ENCODE results near the gene USP5. TPM values are rescaled to one million over a fixed set of nuclear protein-coding genes. Genes with fewer than 3 reads are reported as not detected.

The USP5 gene
- total RNA-seq, 1 donor from 2014 or later, result 110 TPM

DNA sequence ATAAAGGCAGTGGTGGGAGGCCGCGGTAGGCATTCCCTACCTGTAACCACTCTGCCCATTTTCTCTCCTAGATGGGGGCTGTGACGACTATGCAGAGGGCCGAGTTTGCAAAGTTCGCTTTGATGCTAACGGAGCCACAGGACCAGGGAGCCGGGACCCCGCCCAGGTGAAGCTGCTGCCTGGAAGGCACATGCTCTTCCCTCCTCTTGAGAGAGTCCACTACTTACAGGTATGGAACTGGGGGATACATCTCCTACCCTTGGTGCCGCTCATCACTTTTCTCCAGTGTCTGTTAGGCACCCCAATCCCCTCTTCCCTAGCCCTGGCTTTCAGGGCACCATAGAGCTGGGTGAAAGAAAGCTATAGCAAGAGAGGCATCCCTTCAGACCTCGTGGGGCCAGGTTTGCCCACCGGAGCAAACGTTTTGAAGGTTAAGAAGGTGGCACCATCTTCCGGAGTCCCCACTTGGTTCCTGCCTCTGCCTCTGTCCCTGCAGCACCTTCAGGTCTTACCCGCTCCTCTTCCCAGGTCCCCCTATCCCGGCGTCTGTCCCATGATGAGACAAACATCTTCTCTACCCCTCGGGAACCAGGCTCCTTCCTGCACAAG lies 25.7 kb upstream of the USP5 start:
- ChIA-PET POLR2A (no interaction called here), CTCF (interaction anchor here (1.0 to 2.7 kb wide), 3 partner anchors 11 to 73 kb away, joined by 3 to 15 read pairs (median 4); partner anchors contain the start of gene MLF2)
- intact Hi-C loops (cut with micrococcal nuclease), result loop anchor here (5.0 kb wide), 1 partner anchor 139 kb away; the partner anchor contains the start of gene ZNF384
- H3K4me1 Mint-ChIP-seq, result peaks cover 27% of the 10 kb centered on the region
- no peaks in the 10 kb centered on the region for H3K9me3 Mint-ChIP-seq
- ATAC-seq (ENCODE audit: low read depth), result no peak
- H3K4me3 Mint-ChIP-seq, result no peak overlapping the region
- peaks cover 73% of the 10 kb centered on the region for H3K27me3 Mint-ChIP-seq
- TF ChIP-seq, protein P1, sequence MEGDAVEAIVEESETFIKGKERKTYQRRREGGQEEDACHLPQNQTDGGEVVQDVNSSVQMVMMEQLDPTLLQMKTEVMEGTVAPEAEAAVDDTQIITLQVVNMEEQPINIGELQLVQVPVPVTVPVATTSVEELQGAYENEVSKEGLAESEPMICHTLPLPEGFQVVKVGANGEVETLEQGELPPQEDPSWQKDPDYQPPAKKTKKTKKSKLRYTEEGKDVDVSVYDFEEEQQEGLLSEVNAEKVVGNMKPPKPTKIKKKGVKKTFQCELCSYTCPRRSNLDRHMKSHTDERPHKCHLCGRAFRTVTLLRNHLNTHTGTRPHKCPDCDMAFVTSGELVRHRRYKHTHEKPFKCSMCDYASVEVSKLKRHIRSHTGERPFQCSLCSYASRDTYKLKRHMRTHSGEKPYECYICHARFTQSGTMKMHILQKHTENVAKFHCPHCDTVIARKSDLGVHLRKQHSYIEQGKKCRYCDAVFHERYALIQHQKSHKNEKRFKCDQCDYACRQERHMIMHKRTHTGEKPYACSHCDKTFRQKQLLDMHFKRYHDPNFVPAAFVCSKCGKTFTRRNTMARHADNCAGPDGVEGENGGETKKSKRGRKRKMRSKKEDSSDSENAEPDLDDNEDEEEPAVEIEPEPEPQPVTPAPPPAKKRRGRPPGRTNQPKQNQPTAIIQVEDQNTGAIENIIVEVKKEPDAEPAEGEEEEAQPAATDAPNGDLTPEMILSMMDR (IDR thresholded peaks at IDR 0.05), result no peak
- no peaks in the 10 kb centered on the region for H3K36me3 Mint-ChIP-seq (ENCODE audit: low read depth)
- H3K27ac Mint-ChIP-seq, result no peak overlapping the region
- no peak for DNase-seq

DNA sequence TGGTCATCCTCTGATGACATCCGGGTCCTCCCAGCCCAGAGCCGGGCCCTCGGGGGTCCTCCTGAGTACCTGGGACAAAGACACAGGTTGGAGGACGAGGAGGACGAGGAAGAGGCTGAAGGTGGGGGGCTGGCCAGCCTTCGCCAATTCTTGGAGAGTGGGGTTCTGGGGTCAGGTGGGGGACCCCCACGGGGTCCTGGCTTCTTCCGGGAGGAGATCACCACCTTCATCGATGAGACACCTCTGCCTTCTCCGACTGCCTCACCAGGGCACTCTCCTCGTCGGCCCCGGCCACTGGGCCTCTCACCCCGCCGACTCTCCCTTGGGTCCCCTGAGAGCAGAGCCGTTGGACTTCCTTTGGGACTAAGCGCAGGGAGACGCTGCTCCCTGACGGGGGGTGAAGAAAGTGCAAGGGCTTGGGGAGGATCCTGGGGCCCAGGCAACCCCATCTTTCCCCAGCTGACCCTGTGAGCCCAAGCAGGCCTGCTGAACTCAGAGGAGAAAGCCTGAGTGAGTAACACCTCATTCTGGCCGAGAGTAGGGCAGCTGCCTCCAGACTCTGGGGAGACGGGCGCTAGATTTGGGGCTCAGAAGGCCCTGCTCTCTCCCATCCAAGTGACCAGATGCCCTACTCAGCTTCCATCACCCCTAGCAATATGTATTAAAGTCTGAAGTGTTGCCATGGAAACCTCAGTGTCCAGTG lies 25.1 kb upstream of the USP5 start:
- POLR2A ChIA-PET, result no interaction called here
- Mint-ChIP-seq H3K9me3 (no peaks in the 10 kb centered on the region), H3K27me3 (peaks cover 74% of the 10 kb centered on the region), H3K36me3 (ENCODE audit: low read depth) (no peaks in the 10 kb centered on the region), H3K4me1 (peaks cover 22% of the 10 kb centered on the region), H3K4me3 (peak overlapping the region; percentile 59), H3K27ac (no peak overlapping the region)
- TF ChIP-seq, protein P1 (IDR thresholded peaks at IDR 0.05), result no peak
- DNase-seq, result no peak
- CTCF ChIA-PET, result interaction anchor here (1.2 to 1.5 kb wide), 2 partner anchors 10 to 73 kb away, joined by 3 to 5 read pairs; partner anchors contain the start of gene MLF2
- no peak for ATAC-seq (ENCODE audit: low read depth)
- intact Hi-C loops (cut with micrococcal nuclease), result loop anchor here (5.0 kb wide), 1 partner anchor 140 kb away; the partner anchor contains the start of gene ZNF384

DNA sequence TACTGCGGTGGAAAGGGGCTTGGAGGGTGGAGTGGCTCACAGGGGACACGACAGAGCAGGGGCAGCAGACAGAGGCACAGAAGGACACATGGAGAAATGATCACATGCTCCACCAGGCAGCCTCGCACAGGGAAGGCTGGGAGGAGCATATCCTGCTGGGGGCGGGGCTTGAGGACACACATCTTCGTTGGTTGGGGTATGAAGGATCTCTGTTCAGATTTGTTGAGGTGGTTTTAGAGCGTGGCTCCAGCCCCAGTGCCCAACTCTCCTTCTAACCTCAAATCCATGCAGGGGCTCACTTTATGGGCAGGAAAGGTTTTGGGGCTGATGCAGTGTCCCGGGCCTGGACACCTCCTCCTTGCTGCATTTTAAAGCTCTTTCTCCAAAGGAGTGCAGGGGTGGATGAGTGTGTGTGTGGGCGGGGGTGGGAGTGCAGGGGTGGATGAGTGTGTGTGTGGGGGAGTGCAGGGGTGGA lies 24.5 kb upstream of the USP5 start:
- H3K27ac Mint-ChIP-seq, result no peak overlapping the region
- ChIA-PET CTCF (interaction anchor here (1.5 kb wide), 1 partner anchor 74 kb away, joined by 5 read pairs; the partner anchor contains the start of gene MLF2), POLR2A (interaction anchor here (1.1 kb wide), 1 partner anchor 40 kb away, joined by 3 read pairs; the partner anchor contains the start of gene TPI1)
- H3K27me3 Mint-ChIP-seq, result peaks cover 68% of the 10 kb centered on the region
- ATAC-seq (ENCODE audit: low read depth) (no peak), DNase-seq (no peak)
- H3K9me3 Mint-ChIP-seq, result no peaks in the 10 kb centered on the region
- TF ChIP-seq, protein P1 (IDR thresholded peaks at IDR 0.05), result no peak
- peaks cover 16% of the 10 kb centered on the region for H3K4me1 Mint-ChIP-seq
- H3K4me3 Mint-ChIP-seq, result peak overlapping the region; percentile 59
- intact Hi-C loops (cut with micrococcal nuclease), result loop anchor here (5.0 kb wide), 1 partner anchor 140 kb away; the partner anchor contains the start of gene ZNF384
- H3K36me3 Mint-ChIP-seq (ENCODE audit: low read depth), result no peaks in the 10 kb centered on the region

DNA sequence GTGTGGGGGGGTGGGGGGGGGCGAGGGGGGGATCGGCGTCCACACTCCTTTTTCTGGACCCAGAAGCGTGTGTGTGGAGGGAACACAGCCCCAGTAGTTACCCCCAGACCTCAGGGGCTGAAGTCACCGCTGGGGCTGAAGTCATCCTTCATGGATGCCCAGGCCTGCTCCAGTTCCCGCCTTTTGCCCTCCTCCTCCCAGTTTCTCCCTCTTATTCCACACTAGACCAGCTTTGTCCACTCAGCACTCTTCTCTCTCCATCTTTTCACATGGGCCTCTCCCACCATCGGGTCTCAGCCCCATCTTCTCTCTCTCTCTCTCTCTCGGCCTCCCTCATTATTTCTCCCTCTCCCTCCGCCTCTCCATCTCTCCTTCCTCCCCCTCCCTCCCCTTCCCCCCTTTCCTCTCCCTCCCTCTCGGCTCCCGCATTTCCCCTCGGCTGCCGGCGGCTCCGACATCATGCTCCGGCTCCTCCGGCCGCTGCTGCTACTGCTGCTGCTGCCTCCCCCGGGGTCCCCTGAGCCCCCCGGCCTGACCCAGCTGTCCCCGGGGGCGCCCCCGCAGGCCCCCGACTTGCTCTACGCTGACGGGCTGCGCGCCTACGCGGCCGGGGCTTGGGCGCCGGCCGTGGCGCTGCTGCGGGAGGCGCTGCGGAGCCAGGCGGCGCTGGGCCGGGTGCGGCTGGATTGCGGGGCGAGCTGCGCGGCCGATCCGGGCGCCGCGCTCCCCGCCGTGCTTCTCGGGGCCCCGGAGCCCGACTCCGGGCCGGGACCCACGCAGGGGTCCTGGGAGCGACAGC lies 23.8 kb upstream of the USP5 start, which contains the start of gene P3H3:
Gene P3H3 (plus strand): TSS at position 426 of the 799 bp plus-strand sequence. CDS start 34 bp downstream, at position 460.
- POLR2A ChIA-PET, result interaction anchor here (1.1 to 1.7 kb wide), 2 partner anchors 39 to 75 kb away, joined by 3 to 6 read pairs; partner anchors contain the start of genes MLF2 and TPI1

More for the DNA sequence above, 23.8 kb upstream of the USP5 start, which contains the start of gene P3H3:
- H3K27ac Mint-ChIP-seq, result no peak within 1 kb of the TSS
- TF ChIP-seq, protein P1 (IDR thresholded peaks at IDR 0.05), result no peak
- peaks cover 62% of the 10 kb centered on the region for H3K27me3 Mint-ChIP-seq
- H3K9me3 Mint-ChIP-seq, result no peaks in the 10 kb centered on the region
- peak within 1 kb of the TSS; percentile 86 for H3K4me3 Mint-ChIP-seq
- H3K36me3 Mint-ChIP-seq (ENCODE audit: low read depth), result no peaks in the 10 kb centered on the region
- DNase-seq (no peak), ATAC-seq (ENCODE audit: low read depth) (peak; percentile 29)
- CTCF ChIA-PET, result interaction anchor here (1.5 kb wide), 1 partner anchor 75 kb away, joined by 5 read pairs; the partner anchor contains the start of gene MLF2
- intact Hi-C loops (cut with micrococcal nuclease), result loop anchor here (2.0 to 5.0 kb wide), 2 partner anchors 23 to 141 kb away; partner anchors contain the start of genes CDCA3 and ZNF384
- H3K4me1 Mint-ChIP-seq, result peaks cover 16% of the 10 kb centered on the region

All from activated B cell treated with CpG ODN at 0.5 μM for 24 hours (primary cell).